NCI-H2227 treated with DMSO at 0.1 percent for 48 hours (cell line): ENCODE data around the gene PRAMEF2.
"Not testable (repeated sequence)": the region's sequence is repeated elsewhere in the genome, so short reads cannot be mapped to it uniquely, and the experiment has no call there.

ENCODE experiments used
- DNase-seq: peaks from one replicate; lab custom pipeline; 2025; lab: John Stamatoyannopoulos, UW

The PRAMEF2 gene

GRCh38 chr1:12856786-12857185 is at the start of gene PRAMEF2:
Gene PRAMEF2 (plus strand): TSS chr1:12857086. CDS start chr1:12859010, 1,924 bp downstream.
- DNase-seq = not testable (repeated sequence)

- no peak for DNase-seq
Measured at GRCh38 chr1:12809933-12810332, 47.0 kb upstream of the PRAMEF2 start.

GRCh38 chr1:12810691-12811408 is 46.0 kb upstream of the PRAMEF2 start:
- DNase-seq = no peak

- DNase-seq = no peak
Measured at GRCh38 chr1:12811409-12811784, 45.5 kb upstream of the PRAMEF2 start.

- DNase-seq = not testable (repeated sequence)
Measured at GRCh38 chr1:12819061-12819460, 37.8 kb upstream of the PRAMEF2 start.

GRCh38 chr1:12831310-12831709 is 25.6 kb upstream of the PRAMEF2 start, which contains the start of gene PRAMEF11:
Gene PRAMEF11 (minus strand): TSS chr1:12831410. CDS start chr1:12828789, 2,621 bp downstream.
- DNase-seq = not testable (repeated sequence)

- not testable (repeated sequence) for DNase-seq
Measured at GRCh38 chr1:12833251-12833650, 23.6 kb upstream of the PRAMEF2 start.

- DNase-seq = not testable (repeated sequence)
Measured at GRCh38 chr1:12848620-12849019, 8.3 kb upstream of the PRAMEF2 start, which contains the start of gene HNRNPCL1. Gene HNRNPCL1 (minus strand): TSS chr1:12848720. CDS start chr1:12848289, 431 bp downstream.

- DNase-seq = no peak
Measured at GRCh38 chr1:12851779-12852178, 5.1 kb upstream of the PRAMEF2 start.

- DNase-seq = not testable (repeated sequence)
Measured at GRCh38 chr1:12863131-12863880, 6.4 kb downstream of the PRAMEF2 start.

- not testable (repeated sequence) for DNase-seq
Measured at GRCh38 chr1:12878453-12878852, 21.6 kb downstream of the PRAMEF2 start.

- DNase-seq = not testable (repeated sequence)
Measured at GRCh38 chr1:12886101-12886500, 29.2 kb downstream of the PRAMEF2 start, which contains the start of gene PRAMEF4. Gene PRAMEF4 (minus strand): TSS chr1:12886201. CDS start chr1:12883394, 2,807 bp downstream.

GRCh38 chr1:12898170-12898569 is 41.3 kb downstream of the PRAMEF2 start, which contains the start of gene PRAMEF10:
Gene PRAMEF10 (minus strand): TSS chr1:12898270. CDS start chr1:12895847, 2,423 bp downstream.
- not testable (repeated sequence) for DNase-seq

- not testable (repeated sequence) for DNase-seq
Measured at GRCh38 chr1:12899186-12899585, 42.3 kb downstream of the PRAMEF2 start.

GRCh38 chr1:12903793-12904572 is 47.1 kb downstream of the PRAMEF2 start:
- DNase-seq = not testable (repeated sequence)
